ENCODE measurements around the gene CLDN11. TPM values are rescaled to one million over a fixed set of nuclear protein-coding genes. Genes with fewer than 3 reads are reported as not detected.

CLDN11 gene
- total RNA-seq: under 1 TPM; 0.19 to 0.38 (median 0.32) TPM

- peaks cover 19% of the 10 kb centered on the region for H3K4me1 Mint-ChIP-seq (ENCODE audit: low read depth)
- no peaks in the 10 kb centered on the region for H3K36me3 Mint-ChIP-seq (ENCODE audit: insufficient read depth)
- peak within 1 kb of the TSS; percentile 81 for H3K4me3 Mint-ChIP-seq
- H3K9me3 Mint-ChIP-seq: no peaks in the 10 kb centered on the region
- peaks cover 46% of the 10 kb centered on the region for H3K27me3 Mint-ChIP-seq (ENCODE audit: low read depth)
- ATAC-seq (peak; percentile 30 to 44), DNase-seq (no peak)
Measured at GRCh38 chr3:170418422-170419398, at the start of gene CLDN11. Gene CLDN11 (plus strand): TSS chr3:170418868. CDS start chr3:170419067, 199 bp downstream.

DNA sequence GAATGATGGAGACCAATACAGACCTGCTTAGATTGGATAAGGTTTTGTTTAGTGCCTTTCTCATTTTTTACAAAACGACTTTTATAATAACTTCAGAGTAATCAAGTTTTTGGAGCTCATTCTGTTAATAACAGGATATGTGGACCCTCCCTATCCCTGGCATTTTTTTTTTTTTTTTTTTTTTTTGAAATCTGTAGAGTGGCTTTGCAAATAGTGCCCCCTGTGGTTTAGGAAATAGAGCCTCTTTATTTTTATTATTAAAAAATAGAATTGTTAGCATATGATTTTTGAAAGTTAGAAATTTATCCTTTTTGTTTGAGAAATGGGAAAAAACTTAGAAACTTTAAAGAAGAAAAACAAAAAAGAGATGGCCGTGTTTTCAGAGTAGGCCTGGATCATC, 49.7 kb upstream of the CLDN11 start:
- DNase-seq: no peak
- H3K27me3 Mint-ChIP-seq (ENCODE audit: low read depth): no peaks in the 10 kb centered on the region
- peaks cover 39% of the 10 kb centered on the region for H3K4me1 Mint-ChIP-seq (ENCODE audit: low read depth)
- H3K4me3 Mint-ChIP-seq: no peak overlapping the region
- no peak for ATAC-seq
- peaks cover 16% of the 10 kb centered on the region for H3K36me3 Mint-ChIP-seq (ENCODE audit: insufficient read depth)
- no peaks in the 10 kb centered on the region for H3K9me3 Mint-ChIP-seq

GRCh38 chr3:170372190-170372879, 46.3 kb upstream of the CLDN11 start:
- no peak for DNase-seq
- ATAC-seq: no peak
- H3K4me3 Mint-ChIP-seq: no peak overlapping the region
- no peaks in the 10 kb centered on the region for H3K9me3 Mint-ChIP-seq
- H3K27me3 Mint-ChIP-seq (ENCODE audit: low read depth): no peaks in the 10 kb centered on the region
- H3K4me1 Mint-ChIP-seq (ENCODE audit: low read depth): peaks cover 37% of the 10 kb centered on the region
- H3K36me3 Mint-ChIP-seq (ENCODE audit: insufficient read depth): peaks cover 9% of the 10 kb centered on the region

- ATAC-seq (no peak), DNase-seq (no peak)
- H3K4me3 Mint-ChIP-seq: no peak overlapping the region
- H3K27me3 Mint-ChIP-seq (ENCODE audit: low read depth): no peaks in the 10 kb centered on the region
- peaks cover 37% of the 10 kb centered on the region for H3K36me3 Mint-ChIP-seq (ENCODE audit: insufficient read depth)
- H3K4me1 Mint-ChIP-seq (ENCODE audit: low read depth): peaks cover 4% of the 10 kb centered on the region
- H3K9me3 Mint-ChIP-seq: no peaks in the 10 kb centered on the region
Measured at GRCh38 chr3:170383567-170383966, 35.1 kb upstream of the CLDN11 start.

DNA sequence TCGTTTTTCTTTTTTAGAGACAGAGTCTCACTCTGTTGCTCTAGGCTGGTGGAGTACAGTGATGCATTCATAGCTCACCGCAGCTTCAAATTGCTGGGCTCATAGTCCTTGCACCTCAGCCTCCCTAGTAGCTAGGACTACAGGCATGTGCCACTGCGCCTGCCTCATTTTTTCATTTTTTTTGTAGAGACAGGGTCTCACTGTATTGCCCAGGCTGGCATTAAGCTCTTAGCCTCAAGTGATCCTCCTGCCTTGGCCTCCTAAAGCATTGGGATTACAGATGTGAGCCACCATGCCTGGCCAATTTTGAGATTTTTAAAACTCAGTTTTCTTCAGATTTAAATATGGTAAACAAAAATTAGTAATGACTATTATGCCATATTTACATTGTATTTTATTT, 32.2 kb upstream of the CLDN11 start:
- Mint-ChIP-seq H3K27me3 (ENCODE audit: low read depth) (no peaks in the 10 kb centered on the region), H3K4me1 (ENCODE audit: low read depth) (peaks cover 2% of the 10 kb centered on the region), H3K4me3 (no peak overlapping the region), H3K9me3 (no peaks in the 10 kb centered on the region), H3K36me3 (ENCODE audit: insufficient read depth) (peaks cover 32% of the 10 kb centered on the region)
- ATAC-seq (no peak), DNase-seq (no peak)

GRCh38 chr3:170387950-170388349, 30.7 kb upstream of the CLDN11 start:
- ATAC-seq (no peak), DNase-seq (no peak)
- H3K9me3 Mint-ChIP-seq: no peaks in the 10 kb centered on the region
- no peaks in the 10 kb centered on the region for H3K27me3 Mint-ChIP-seq (ENCODE audit: low read depth)
- peaks cover 38% of the 10 kb centered on the region for H3K36me3 Mint-ChIP-seq (ENCODE audit: insufficient read depth)
- peaks cover 2% of the 10 kb centered on the region for H3K4me1 Mint-ChIP-seq (ENCODE audit: low read depth)
- H3K4me3 Mint-ChIP-seq: no peak overlapping the region

GRCh38 chr3:170391108-170391507, 27.6 kb upstream of the CLDN11 start:
- H3K36me3 Mint-ChIP-seq (ENCODE audit: insufficient read depth): peaks cover 27% of the 10 kb centered on the region
- DNase-seq (no peak), ATAC-seq (no peak)
- no peaks in the 10 kb centered on the region for H3K27me3 Mint-ChIP-seq (ENCODE audit: low read depth)
- H3K4me1 Mint-ChIP-seq (ENCODE audit: low read depth): no peaks in the 10 kb centered on the region
- H3K4me3 Mint-ChIP-seq: no peak overlapping the region
- no peaks in the 10 kb centered on the region for H3K9me3 Mint-ChIP-seq

DNA sequence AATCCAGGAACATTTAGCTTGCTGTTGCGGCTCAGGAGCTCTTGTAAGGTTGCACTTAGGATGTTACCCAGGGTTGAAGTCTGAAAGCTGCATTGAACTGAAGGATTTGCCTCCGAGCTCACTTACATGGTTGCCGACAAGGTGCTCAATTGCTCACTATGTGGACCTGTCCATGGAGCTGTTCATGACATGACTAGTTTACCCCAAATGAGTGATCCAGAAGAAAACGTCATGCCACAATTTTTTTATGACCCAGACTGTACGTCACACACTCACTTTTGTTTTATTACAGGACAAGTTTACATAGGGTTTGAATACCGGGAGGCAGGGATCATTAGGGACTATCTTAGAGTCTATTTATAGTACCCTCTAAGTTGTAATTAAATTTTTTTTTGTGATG, 21.0 kb upstream of the CLDN11 start:
- no peak for DNase-seq
- no peaks in the 10 kb centered on the region for H3K9me3 Mint-ChIP-seq
- H3K27me3 Mint-ChIP-seq (ENCODE audit: low read depth): no peaks in the 10 kb centered on the region
- no peak overlapping the region for H3K4me3 Mint-ChIP-seq
- no peaks in the 10 kb centered on the region for H3K4me1 Mint-ChIP-seq (ENCODE audit: low read depth)
- no peak for ATAC-seq
- peaks cover 2% of the 10 kb centered on the region for H3K36me3 Mint-ChIP-seq (ENCODE audit: insufficient read depth)

- Mint-ChIP-seq H3K27me3 (ENCODE audit: low read depth) (no peaks in the 10 kb centered on the region), H3K4me3 (no peak overlapping the region), H3K4me1 (ENCODE audit: low read depth) (no peaks in the 10 kb centered on the region), H3K9me3 (no peaks in the 10 kb centered on the region), H3K36me3 (ENCODE audit: insufficient read depth) (no peaks in the 10 kb centered on the region)
- DNase-seq (no peak), ATAC-seq (no peak)
Measured at GRCh38 chr3:170405101-170405500, 13.6 kb upstream of the CLDN11 start.

DNA sequence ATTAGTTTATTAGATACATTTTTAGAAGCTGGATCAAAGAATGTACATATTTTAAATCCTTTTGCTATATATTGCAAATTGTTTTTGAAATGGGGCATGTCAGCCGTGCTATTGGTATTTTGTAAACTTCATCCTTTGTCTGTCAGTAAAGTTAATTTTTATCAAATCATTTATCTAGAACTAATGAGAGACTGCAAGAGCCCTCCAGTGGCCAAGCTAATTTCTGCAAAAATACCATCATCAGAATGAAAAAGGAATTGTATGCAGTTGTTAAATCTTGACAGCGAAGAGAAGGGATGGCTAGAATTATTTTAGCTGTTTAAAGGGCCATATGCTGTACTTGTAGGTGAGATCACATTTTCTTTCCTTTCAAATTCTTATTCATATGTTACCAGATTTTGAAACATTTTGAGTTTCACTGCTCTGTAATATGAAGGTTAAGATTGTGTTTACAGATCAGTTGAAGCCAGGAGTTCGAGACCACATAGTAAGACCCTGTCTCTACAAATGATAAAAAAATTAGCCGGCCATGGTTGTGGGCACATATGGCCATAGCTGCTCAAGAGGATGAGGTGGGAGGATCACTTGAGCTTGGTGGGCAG, 8.1 kb upstream of the CLDN11 start:
- Mint-ChIP-seq H3K27me3 (ENCODE audit: low read depth) (no peaks in the 10 kb centered on the region), H3K4me1 (ENCODE audit: low read depth) (no peaks in the 10 kb centered on the region), H3K36me3 (ENCODE audit: insufficient read depth) (no peaks in the 10 kb centered on the region), H3K4me3 (no peak overlapping the region), H3K9me3 (no peaks in the 10 kb centered on the region)
- DNase-seq: no peak
- no peak for ATAC-seq

DNA sequence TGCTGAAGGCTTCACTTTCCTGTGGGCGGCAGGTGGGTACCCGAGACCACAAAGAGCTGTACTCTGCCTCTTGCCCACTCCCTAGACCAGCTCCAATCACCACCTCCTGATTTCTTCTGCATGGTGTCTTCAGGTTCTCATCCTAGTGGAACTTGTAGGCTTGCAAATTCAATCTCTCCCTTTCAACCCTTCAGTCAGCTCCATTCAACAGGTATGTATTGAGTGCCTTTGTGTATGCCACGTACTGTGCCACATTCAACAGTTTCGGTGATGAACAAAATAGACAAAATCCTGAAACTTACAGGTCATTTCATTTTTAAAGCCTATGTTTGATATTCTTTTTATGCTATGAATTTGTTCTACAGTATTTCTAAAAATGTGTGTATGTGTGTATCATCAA, 5.4 kb upstream of the CLDN11 start:
- H3K4me3 Mint-ChIP-seq: no peak overlapping the region
- ATAC-seq (no peak), DNase-seq (no peak)
- no peaks in the 10 kb centered on the region for H3K36me3 Mint-ChIP-seq (ENCODE audit: insufficient read depth)
- peaks cover 15% of the 10 kb centered on the region for H3K27me3 Mint-ChIP-seq (ENCODE audit: low read depth)
- H3K4me1 Mint-ChIP-seq (ENCODE audit: low read depth): peaks cover 4% of the 10 kb centered on the region
- H3K9me3 Mint-ChIP-seq: no peaks in the 10 kb centered on the region

- peaks cover 20% of the 10 kb centered on the region for H3K27me3 Mint-ChIP-seq (ENCODE audit: low read depth)
- no peaks in the 10 kb centered on the region for H3K9me3 Mint-ChIP-seq
- ATAC-seq (peak; percentile 50 to 56), DNase-seq (peak; percentile 14)
- H3K4me1 Mint-ChIP-seq (ENCODE audit: low read depth): peaks cover 10% of the 10 kb centered on the region
- H3K36me3 Mint-ChIP-seq (ENCODE audit: insufficient read depth): no peaks in the 10 kb centered on the region
- H3K4me3 Mint-ChIP-seq: no peak overlapping the region
Measured at GRCh38 chr3:170414202-170414663, 4.4 kb upstream of the CLDN11 start.

DNA sequence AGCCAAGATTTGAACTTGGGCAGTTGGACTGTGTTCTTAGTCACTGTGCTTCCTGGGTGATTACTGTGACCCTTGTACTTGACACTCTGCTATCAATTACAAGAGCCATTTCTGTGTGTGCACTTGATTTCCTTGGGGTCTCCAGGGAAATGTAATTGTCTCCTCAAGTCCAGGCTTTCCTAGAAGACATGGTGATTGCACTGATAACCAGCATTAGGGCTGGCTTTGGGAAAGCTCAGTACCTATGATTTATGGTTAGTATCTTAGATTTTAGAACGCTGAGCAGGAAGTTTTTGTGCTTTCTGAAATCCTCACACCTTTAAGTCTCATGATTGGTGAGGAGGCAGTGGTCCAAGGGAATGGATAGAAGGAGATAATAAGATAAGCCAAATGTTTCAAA, 1.6 kb upstream of the CLDN11 start:
- DNase-seq (no peak), ATAC-seq (no peak)
- H3K4me1 Mint-ChIP-seq (ENCODE audit: low read depth): peaks cover 19% of the 10 kb centered on the region
- H3K4me3 Mint-ChIP-seq: no peak overlapping the region
- peaks cover 45% of the 10 kb centered on the region for H3K27me3 Mint-ChIP-seq (ENCODE audit: low read depth)
- no peaks in the 10 kb centered on the region for H3K36me3 Mint-ChIP-seq (ENCODE audit: insufficient read depth)
- H3K9me3 Mint-ChIP-seq: no peaks in the 10 kb centered on the region

DNA sequence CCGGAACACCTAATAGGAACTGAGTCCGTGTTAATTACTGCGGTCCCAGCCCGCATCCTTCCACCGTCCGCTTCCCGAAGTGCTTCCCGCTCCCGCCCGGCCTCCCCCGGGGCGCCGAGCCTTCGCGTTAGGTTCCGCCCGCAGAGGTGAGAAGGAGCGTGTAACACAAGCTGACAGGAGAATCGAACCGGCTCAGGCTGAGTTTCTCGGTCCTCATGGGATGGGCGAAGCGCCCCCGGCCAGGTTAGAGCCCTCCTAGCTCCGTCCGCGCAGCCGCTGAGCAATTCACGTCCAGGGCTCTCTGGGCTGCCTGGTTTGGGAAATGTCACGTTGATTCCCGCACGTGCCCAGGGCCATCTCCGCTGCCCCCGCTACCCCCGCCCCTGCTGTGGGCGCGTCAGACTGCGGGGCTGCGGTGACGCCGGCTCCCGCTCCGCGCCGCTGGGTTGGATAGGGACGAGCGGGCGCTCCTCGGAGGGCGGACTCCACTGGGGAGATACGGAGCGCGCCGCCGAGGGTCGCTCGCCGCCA, 954 bp downstream of the CLDN11 start:
- H3K9me3 Mint-ChIP-seq: no peaks in the 10 kb centered on the region
- DNase-seq: no peak
- H3K4me1 Mint-ChIP-seq (ENCODE audit: low read depth): peaks cover 19% of the 10 kb centered on the region
- peak; percentile 42 for ATAC-seq
- no peaks in the 10 kb centered on the region for H3K36me3 Mint-ChIP-seq (ENCODE audit: insufficient read depth)
- peak overlapping the region; percentile 21 for H3K4me3 Mint-ChIP-seq
- peaks cover 46% of the 10 kb centered on the region for H3K27me3 Mint-ChIP-seq (ENCODE audit: low read depth)
